ENCODE measurements around the gene CACNA1B. TPM values are rescaled to one million over a fixed set of nuclear protein-coding genes. Genes with fewer than 3 reads are reported as not detected.

CACNA1B gene
- total and polyA plus RNA-seq, 2 of the 4 experiments (the other 2 are of a cell fraction): 0.02 TPM; not detected in 1

DNA sequence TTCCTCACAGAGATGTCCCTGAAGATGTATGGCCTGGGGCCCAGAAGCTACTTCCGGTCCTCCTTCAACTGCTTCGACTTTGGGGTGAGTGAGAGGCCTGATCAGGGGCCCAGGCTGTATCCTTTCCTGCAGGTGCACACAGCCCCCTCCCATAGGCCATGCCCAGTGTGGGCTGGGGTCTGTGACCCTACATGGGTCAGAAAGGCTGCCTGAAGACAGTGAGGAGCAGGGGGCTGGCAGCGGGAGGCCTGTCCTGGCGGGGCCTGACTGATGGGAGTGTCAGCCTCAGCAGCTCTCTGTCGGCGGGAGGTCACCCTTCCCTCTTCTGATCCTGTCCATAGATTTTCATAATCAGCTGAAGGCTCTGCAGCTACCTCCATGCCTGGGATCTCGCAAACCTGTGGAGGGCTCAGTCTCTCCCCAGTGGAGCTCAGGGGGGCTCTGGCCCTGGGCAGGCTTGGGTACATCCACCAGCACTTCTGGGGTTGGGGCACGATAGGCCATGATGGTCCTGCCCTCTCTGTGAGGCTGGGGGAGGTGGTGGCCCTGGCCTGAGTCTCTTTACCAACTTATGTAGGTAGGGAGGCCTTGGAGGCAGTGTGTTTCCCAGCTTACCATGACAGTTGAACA is 98.5 kb downstream of the CACNA1B start:
- H3K27ac ChIP-seq (ENCODE audit: insufficient read depth, low read length): no peak overlapping the region

More for the DNA sequence above, 98.5 kb downstream of the CACNA1B start:
- H3K56ac ChIP-seq (ENCODE audit: extremely low read depth, insufficient read depth, low read length): no peak overlapping the region
- H3K4me1 ChIP-seq (ENCODE audit: control insufficient read depth, insufficient read depth, low read length): no peaks in the 10 kb centered on the region
- H3K79me1 ChIP-seq (ENCODE audit: low read depth in 1 of 2, low read length in 2 of 2): no peaks in the 10 kb centered on the region
- ChIA-PET POLR2A (ENCODE audit: unreplicated experiment) (no interaction called here), CTCF (no interaction called here)
- H3K4me3 ChIP-seq (ENCODE audit: insufficient read depth, low read depth, low read length): no peak overlapping the region
- H2AFZ ChIP-seq (replicated peaks; ENCODE audit: low read length, poor library complexity): no peak overlapping the region
- H3K4me2 ChIP-seq (ENCODE audit: low read depth, low read length): no peak overlapping the region
- H3K9me1 ChIP-seq (ENCODE audit: insufficient read depth, low read length): no peaks in the 10 kb centered on the region
- H4K5ac ChIP-seq (ENCODE audit: low read depth, low read length): no peak overlapping the region
- H3K4ac ChIP-seq (ENCODE audit: low read depth, low read length): no peak overlapping the region
- H3K9ac ChIP-seq (ENCODE audit: low read depth, low read length): no peak overlapping the region
- no peak for ATAC-seq (ENCODE audit: low read depth)
- no peak for DNase-seq
- TF ChIP-seq MXI1 (IDR thresholded peaks at IDR 0.05; ENCODE audit: borderline replicate concordance, low read depth, low read length) (no peak), RAD21 (IDR thresholded peaks at IDR 0.05; ENCODE audit: low read length) (no peak), RFX5 (IDR thresholded peaks at IDR 0.05; ENCODE audit: low read depth, low read length) (no peak), RCOR1 (IDR thresholded peaks at IDR 0.05; ENCODE audit: insufficient replicate concordance, low read length) (no peak), NFE2L2 (IDR thresholded peaks at IDR 0.05; ENCODE audit: low read depth, low read length) (no peak), MAFK (IDR thresholded peaks at IDR 0.05; ENCODE audit: low read depth, low read length) (no peak), CEBPB (IDR thresholded peaks at IDR 0.05; ENCODE audit: low read depth, low read length) (no peak), SMC3 (IDR thresholded peaks at IDR 0.05; ENCODE audit: low read depth, low read length) (no peak), BHLHE40 (IDR thresholded peaks at IDR 0.05; ENCODE audit: low read depth, low read length) (no peak)
- TF ChIP-seq, protein P1, sequence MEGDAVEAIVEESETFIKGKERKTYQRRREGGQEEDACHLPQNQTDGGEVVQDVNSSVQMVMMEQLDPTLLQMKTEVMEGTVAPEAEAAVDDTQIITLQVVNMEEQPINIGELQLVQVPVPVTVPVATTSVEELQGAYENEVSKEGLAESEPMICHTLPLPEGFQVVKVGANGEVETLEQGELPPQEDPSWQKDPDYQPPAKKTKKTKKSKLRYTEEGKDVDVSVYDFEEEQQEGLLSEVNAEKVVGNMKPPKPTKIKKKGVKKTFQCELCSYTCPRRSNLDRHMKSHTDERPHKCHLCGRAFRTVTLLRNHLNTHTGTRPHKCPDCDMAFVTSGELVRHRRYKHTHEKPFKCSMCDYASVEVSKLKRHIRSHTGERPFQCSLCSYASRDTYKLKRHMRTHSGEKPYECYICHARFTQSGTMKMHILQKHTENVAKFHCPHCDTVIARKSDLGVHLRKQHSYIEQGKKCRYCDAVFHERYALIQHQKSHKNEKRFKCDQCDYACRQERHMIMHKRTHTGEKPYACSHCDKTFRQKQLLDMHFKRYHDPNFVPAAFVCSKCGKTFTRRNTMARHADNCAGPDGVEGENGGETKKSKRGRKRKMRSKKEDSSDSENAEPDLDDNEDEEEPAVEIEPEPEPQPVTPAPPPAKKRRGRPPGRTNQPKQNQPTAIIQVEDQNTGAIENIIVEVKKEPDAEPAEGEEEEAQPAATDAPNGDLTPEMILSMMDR (conservative IDR thresholded peaks at IDR 0.05; ENCODE audit: low read depth, low read length): no peak
- TF ChIP-seq, protein P2, sequence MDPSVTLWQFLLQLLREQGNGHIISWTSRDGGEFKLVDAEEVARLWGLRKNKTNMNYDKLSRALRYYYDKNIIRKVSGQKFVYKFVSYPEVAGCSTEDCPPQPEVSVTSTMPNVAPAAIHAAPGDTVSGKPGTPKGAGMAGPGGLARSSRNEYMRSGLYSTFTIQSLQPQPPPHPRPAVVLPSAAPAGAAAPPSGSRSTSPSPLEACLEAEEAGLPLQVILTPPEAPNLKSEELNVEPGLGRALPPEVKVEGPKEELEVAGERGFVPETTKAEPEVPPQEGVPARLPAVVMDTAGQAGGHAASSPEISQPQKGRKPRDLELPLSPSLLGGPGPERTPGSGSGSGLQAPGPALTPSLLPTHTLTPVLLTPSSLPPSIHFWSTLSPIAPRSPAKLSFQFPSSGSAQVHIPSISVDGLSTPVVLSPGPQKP (IDR thresholded peaks at IDR 0.05; ENCODE audit: borderline replicate concordance, low read depth, low read length): no peak
- TF ChIP-seq, protein P3, sequence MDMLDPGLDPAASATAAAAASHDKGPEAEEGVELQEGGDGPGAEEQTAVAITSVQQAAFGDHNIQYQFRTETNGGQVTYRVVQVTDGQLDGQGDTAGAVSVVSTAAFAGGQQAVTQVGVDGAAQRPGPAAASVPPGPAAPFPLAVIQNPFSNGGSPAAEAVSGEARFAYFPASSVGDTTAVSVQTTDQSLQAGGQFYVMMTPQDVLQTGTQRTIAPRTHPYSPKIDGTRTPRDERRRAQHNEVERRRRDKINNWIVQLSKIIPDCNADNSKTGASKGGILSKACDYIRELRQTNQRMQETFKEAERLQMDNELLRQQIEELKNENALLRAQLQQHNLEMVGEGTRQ (IDR thresholded peaks at IDR 0.05; ENCODE audit: low read depth, low read length): no peak
- H4K8ac ChIP-seq (ENCODE audit: low read depth in 2 of 2, low read length in 2 of 2): no peak overlapping the region
- H3K18ac ChIP-seq (ENCODE audit: low read depth, low read length): no peak overlapping the region
- H2BK15ac ChIP-seq (ENCODE audit: low read depth, low read length): no peak overlapping the region
- no peak overlapping the region for H2AK5ac ChIP-seq (ENCODE audit: low read depth, low read length)
- H2BK120ac ChIP-seq (ENCODE audit: low read depth, low read length): no peak overlapping the region
- no peak overlapping the region for H4K91ac ChIP-seq (ENCODE audit: insufficient read depth, low read depth, low read length)
- 44% methylated on average over 3 of the region's 8 CpGs; no CpG with 5 or more reads in 1 of the 2 experiments for WGBS, 2 experiments (ENCODE audit: extremely low coverage in 2 of 2, insufficient read length in 1 of 2)
- H2AK9ac ChIP-seq (replicated peaks; ENCODE audit: low read depth, low read length, poor library complexity): no peak overlapping the region
- no peaks in the 10 kb centered on the region for H4K20me1 ChIP-seq (ENCODE audit: insufficient read depth, low read length)
- no peaks in the 10 kb centered on the region for H3K27me3 ChIP-seq (ENCODE audit: control insufficient read depth, insufficient read depth, low read length)
- H3K9me3 ChIP-seq (ENCODE audit: control insufficient read depth, insufficient read depth, low read length): peaks cover 47% of the 10 kb centered on the region
- H3K23ac ChIP-seq (ENCODE audit: low read depth, low read length): no peak overlapping the region
- dilution Hi-C loops (cut with HindIII; ENCODE audit: low sequenced_read_pairs, unreplicated experiment) (no loop called here), intact Hi-C loops (cut with micrococcal nuclease) (no loop called here), in situ Hi-C loops (cut with MboI; ENCODE audit: low sequenced_read_pairs) (no loop called here)
- no peak overlapping the region for H3K14ac ChIP-seq (replicated peaks; ENCODE audit: low read depth, low read length)
- H3K36me3 ChIP-seq (ENCODE audit: control insufficient read depth, insufficient read depth, low read length): no peaks in the 10 kb centered on the region
- BruUV-seq (replicated peaks): no TSS peak
- no peak overlapping the region for H2BK5ac ChIP-seq (ENCODE audit: low read depth, low read length, poor library complexity, severe bottlenecking)
- H2BK20ac ChIP-seq (ENCODE audit: low read depth, low read length): no peak overlapping the region

Measured in IMR-90 (cell line).